Neural cell (in vitro differentiated cells): ENCODE data around the gene NPAS2. TPM values are rescaled to one million over a fixed set of nuclear protein-coding genes. Genes with fewer than 3 reads are reported as not detected.

Experiments
- H2AFZ ChIP-seq: fragments of 200-600, 300-800 bp; sonication (generic), shearing (Covaris generic); 2 replicates; pipeline ENCODE4 v1.6.0; 2014; ENCODE audit warnings: low read depth, mild to moderate bottlenecking, antibody characterized with exemption, low read length, moderate library complexity
- H3F3A ChIP-seq: fragments of 200-600 bp; shearing (Covaris generic); 2 replicates; pipeline ENCODE4 v1.6.1; 2016; ENCODE audit warnings: mild to moderate bottlenecking, moderate library complexity, mixed read lengths, antibody characterized with exemption, low read length; ENCODE audit not compliant: insufficient read depth, poor library complexity, severe bottlenecking
- H3K27ac ChIP-seq: fragments of 200-600, 300-800 bp; sonication (generic), shearing (Covaris generic); 2 replicates; pipeline ENCODE4 v1.5.1; 2014; ENCODE audit warnings: mild to moderate bottlenecking, low read length, moderate library complexity
- H3K27me3 ChIP-seq: fragments of 300-800, 200-600 bp; sonication (generic), shearing (Covaris generic); 2 replicates; pipeline ENCODE4 v1.6.0; 2014; ENCODE audit warnings: mild to moderate bottlenecking, low read depth, low read length, moderate library complexity; ENCODE audit not compliant: insufficient read depth
- H3K36me3 ChIP-seq: fragments of 300-800, 200-600 bp; sonication (generic), shearing (Covaris generic); 2 replicates; pipeline ENCODE4 v1.5.1; 2014; ENCODE audit warnings: mild to moderate bottlenecking, antibody characterized with exemption, low read length, moderate library complexity; ENCODE audit not compliant: insufficient read depth
- H3K4me2 ChIP-seq: fragments of 300-800, 200-600 bp; sonication (generic), shearing (Covaris generic); 2 replicates; pipeline ENCODE4 v1.6.0; 2014; ENCODE audit warnings: mild to moderate bottlenecking, low read length
- H3K4me3 ChIP-seq: fragments of 300-800, 200-600 bp; sonication (generic), shearing (Covaris generic); 2 replicates; pipeline ENCODE4 v1.5.1; 2014; ENCODE audit warnings: mild to moderate bottlenecking, low read length, moderate library complexity
- H3K79me2 ChIP-seq: fragments of 200-600 bp; shearing (Covaris generic); replicated peaks from 2 replicates; pipeline ENCODE4 v1.6.0; 2014; ENCODE audit warnings: mild to moderate bottlenecking, low read length, moderate library complexity; ENCODE audit not compliant: insufficient read depth
- H3K9ac ChIP-seq: fragments of 300-800, 200-600 bp; sonication (generic), shearing (Covaris generic); 2 replicates; pipeline ENCODE4 v1.6.1; 2016; ENCODE audit warnings: mild to moderate bottlenecking, low read length, mixed read lengths
- H3K9me2 ChIP-seq: fragments of 200-600 bp; shearing (Covaris generic); 2 replicates; pipeline ENCODE4 v1.6.1; 2016; ENCODE audit warnings: mild to moderate bottlenecking, low read length, mixed read lengths; ENCODE audit not compliant: insufficient read depth
- H3K9me3 ChIP-seq: fragments of 200-600, 300-800 bp; sonication (generic), shearing (Covaris generic); 2 replicates; pipeline ENCODE4 v1.6.1; 2016; ENCODE audit warnings: mild to moderate bottlenecking, mixed run types, low read length, moderate library complexity, mixed read lengths
- H4K20me1 ChIP-seq: fragments of 200-600 bp; shearing (Covaris generic); 2 replicates; pipeline ENCODE4 v1.6.1; 2016; ENCODE audit warnings: mild to moderate bottlenecking, mixed run types; ENCODE audit not compliant: insufficient read depth
- EP300 ChIP-seq: fragments of 450-650 bp; conservative IDR thresholded peaks from 2 replicates; pipeline ENCODE4 v1.6.1; 2014; ENCODE audit warnings: antibody characterized with exemption, mild to moderate bottlenecking, moderate library complexity; ENCODE audit not compliant: poor library complexity, severe bottlenecking
- EZH2 ChIP-seq: fragments of 200-600, 300-800 bp; shearing (Covaris generic), sonication (generic); IDR thresholded peaks from 2 replicates; pipeline ENCODE4 v1.6.1; 2014; ENCODE audit warnings: antibody characterized with exemption, low read length, borderline replicate concordance, mild to moderate bottlenecking; ENCODE audit not compliant: insufficient read depth, poor library complexity, severe bottlenecking
- MXI1 ChIP-seq: fragments of 450-650 bp; conservative IDR thresholded peaks from 2 replicates; pipeline ENCODE4 v1.6.1; 2014; ENCODE audit warnings: antibody characterized with exemption, mild to moderate bottlenecking; ENCODE audit not compliant: poor library complexity, severe bottlenecking
- POLR2AphosphoS5 ChIP-seq: IDR thresholded peaks from 2 replicates; pipeline ENCODE4 v1.6.1; 2012
- RAD21 ChIP-seq: fragments of 450-650 bp; conservative IDR thresholded peaks from 2 replicates; pipeline ENCODE4 v1.6.1; 2014; ENCODE audit warnings: antibody characterized with exemption, mild to moderate bottlenecking, moderate library complexity
- REST ChIP-seq: IDR thresholded peaks from 2 replicates; pipeline ENCODE4 v1.6.1; 2012; ENCODE audit warnings: borderline replicate concordance
- SMC3 ChIP-seq: fragments of 450-650 bp; conservative IDR thresholded peaks from 2 replicates; pipeline ENCODE4 v1.6.1; 2014; ENCODE audit warnings: antibody characterized with exemption, mild to moderate bottlenecking, moderate library complexity; ENCODE audit not compliant: poor library complexity
- TAF1 ChIP-seq: IDR thresholded peaks from 2 replicates; pipeline ENCODE4 v1.6.1; 2012; ENCODE audit warnings: low read depth
- polyA plus RNA-seq: library from polyadenylated mRNA; depleted of rRNA; stranded (reverse); fragments of >200 nt; gene quantifications from 2 replicates; pipeline ENCODE4 v1.2.3, GENCODE V29; 2014
- TF ChIP-seq, protein P1 (sequence below): fragments of 450-650 bp; IDR thresholded peaks from 2 replicates; pipeline ENCODE4 v1.5.1; 2014; ENCODE audit warnings: antibody characterized with exemption, mild to moderate bottlenecking, moderate library complexity; ENCODE audit not compliant: poor library complexity, severe bottlenecking

NPAS2 gene
- polyA plus RNA-seq, 1 donor from 2014 or later, result 2.1 TPM

GRCh38 chr2:101006065-101006715 is 186.3 kb downstream of the NPAS2 start:
- no peaks in the 10 kb centered on the region for H4K20me1 ChIP-seq
- H3F3A ChIP-seq, result no peaks in the 10 kb centered on the region
- no peak overlapping the region for H3K27ac ChIP-seq
- H3K4me2 ChIP-seq, result no peak overlapping the region
- no peak overlapping the region for H3K4me3 ChIP-seq
- no peak for TF ChIP-seq POLR2AphosphoS5
- TF ChIP-seq EP300, result no peak
- no peak for TF ChIP-seq RAD21
- TF ChIP-seq SMC3, result no peak
- TF ChIP-seq, protein P1, sequence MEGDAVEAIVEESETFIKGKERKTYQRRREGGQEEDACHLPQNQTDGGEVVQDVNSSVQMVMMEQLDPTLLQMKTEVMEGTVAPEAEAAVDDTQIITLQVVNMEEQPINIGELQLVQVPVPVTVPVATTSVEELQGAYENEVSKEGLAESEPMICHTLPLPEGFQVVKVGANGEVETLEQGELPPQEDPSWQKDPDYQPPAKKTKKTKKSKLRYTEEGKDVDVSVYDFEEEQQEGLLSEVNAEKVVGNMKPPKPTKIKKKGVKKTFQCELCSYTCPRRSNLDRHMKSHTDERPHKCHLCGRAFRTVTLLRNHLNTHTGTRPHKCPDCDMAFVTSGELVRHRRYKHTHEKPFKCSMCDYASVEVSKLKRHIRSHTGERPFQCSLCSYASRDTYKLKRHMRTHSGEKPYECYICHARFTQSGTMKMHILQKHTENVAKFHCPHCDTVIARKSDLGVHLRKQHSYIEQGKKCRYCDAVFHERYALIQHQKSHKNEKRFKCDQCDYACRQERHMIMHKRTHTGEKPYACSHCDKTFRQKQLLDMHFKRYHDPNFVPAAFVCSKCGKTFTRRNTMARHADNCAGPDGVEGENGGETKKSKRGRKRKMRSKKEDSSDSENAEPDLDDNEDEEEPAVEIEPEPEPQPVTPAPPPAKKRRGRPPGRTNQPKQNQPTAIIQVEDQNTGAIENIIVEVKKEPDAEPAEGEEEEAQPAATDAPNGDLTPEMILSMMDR, result no peak
- TF ChIP-seq TAF1, result no peak
- TF ChIP-seq MXI1, result no peak
- no peak for TF ChIP-seq REST
- TF ChIP-seq EZH2, result no peak
- H3K9ac ChIP-seq, result no peak overlapping the region
- no peaks in the 10 kb centered on the region for H3K9me3 ChIP-seq
- H2AFZ ChIP-seq, result no peak overlapping the region
- peaks cover 20% of the 10 kb centered on the region for H3K79me2 ChIP-seq
- H3K36me3 ChIP-seq, result no peaks in the 10 kb centered on the region
- no peaks in the 10 kb centered on the region for H3K27me3 ChIP-seq
- H3K9me2 ChIP-seq, result no peaks in the 10 kb centered on the region

- Histone ChIP-seq H2AFZ (no peak overlapping the region), H3K4me2 (no peak overlapping the region), H3F3A (no peaks in the 10 kb centered on the region), H3K9me2 (no peaks in the 10 kb centered on the region), H4K20me1 (no peaks in the 10 kb centered on the region), H3K4me3 (no peak overlapping the region), H3K9me3 (no peaks in the 10 kb centered on the region), H3K27me3 (no peaks in the 10 kb centered on the region), H3K9ac (no peak overlapping the region), H3K36me3 (no peaks in the 10 kb centered on the region), H3K79me2 (peaks cover 14% of the 10 kb centered on the region), H3K27ac (no peak overlapping the region)
- TF ChIP-seq MXI1 (no peak), EZH2 (no peak), SMC3 (no peak), REST (no peak), TAF1 (no peak), POLR2AphosphoS5 (no peak), RAD21 (no peak), EP300 (no peak)
- TF ChIP-seq, protein P1, result no peak
Measured at GRCh38 chr2:101007415-101008345, 187.7 kb downstream of the NPAS2 start.
